ENCODE data around the gene FBN2.

The FBN2 gene

DNA sequence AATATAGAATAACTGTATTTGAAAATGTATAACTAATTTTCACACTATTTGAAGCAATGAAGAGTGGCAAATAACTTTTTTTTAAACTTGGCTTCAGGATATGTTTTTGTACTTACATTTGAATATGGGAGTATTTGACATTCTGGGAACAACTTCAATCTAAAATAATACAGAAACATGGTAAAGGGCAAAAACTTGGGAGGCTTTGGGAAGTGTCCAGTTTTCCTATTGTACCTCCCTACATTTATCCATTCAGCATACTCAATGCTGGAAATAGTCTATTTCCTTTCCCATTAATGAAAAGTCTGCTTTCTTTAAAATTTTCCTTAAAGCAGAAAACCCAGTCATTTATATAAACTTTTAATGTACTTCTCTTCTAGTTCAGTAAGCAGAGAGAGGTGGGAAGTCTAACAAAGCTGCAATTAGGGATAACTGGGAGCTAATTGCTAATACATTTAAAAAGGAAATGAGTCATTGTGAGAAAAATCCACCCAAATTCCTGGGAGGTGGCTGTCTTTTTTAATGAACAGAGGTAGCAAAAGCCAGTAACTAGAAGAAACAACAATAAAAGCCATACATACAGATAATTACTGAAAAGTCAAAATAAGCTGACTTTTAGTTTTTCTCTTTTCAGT lies 128.8 kb downstream of the FBN2 start:
- no peak for DNase-seq (ENCODE audit: low spot score)
- TF ChIP-seq, protein P1, sequence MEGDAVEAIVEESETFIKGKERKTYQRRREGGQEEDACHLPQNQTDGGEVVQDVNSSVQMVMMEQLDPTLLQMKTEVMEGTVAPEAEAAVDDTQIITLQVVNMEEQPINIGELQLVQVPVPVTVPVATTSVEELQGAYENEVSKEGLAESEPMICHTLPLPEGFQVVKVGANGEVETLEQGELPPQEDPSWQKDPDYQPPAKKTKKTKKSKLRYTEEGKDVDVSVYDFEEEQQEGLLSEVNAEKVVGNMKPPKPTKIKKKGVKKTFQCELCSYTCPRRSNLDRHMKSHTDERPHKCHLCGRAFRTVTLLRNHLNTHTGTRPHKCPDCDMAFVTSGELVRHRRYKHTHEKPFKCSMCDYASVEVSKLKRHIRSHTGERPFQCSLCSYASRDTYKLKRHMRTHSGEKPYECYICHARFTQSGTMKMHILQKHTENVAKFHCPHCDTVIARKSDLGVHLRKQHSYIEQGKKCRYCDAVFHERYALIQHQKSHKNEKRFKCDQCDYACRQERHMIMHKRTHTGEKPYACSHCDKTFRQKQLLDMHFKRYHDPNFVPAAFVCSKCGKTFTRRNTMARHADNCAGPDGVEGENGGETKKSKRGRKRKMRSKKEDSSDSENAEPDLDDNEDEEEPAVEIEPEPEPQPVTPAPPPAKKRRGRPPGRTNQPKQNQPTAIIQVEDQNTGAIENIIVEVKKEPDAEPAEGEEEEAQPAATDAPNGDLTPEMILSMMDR (IDR thresholded peaks at IDR 0.05; ENCODE audit: borderline replicate concordance, control extremely low read depth, extremely low read depth, insufficient read depth, missing control alignments) = no peak
- in situ Hi-C loops (cut with MboI; ENCODE audit: low sequenced_read_pairs, unreplicated experiment) = no loop called here

DNA sequence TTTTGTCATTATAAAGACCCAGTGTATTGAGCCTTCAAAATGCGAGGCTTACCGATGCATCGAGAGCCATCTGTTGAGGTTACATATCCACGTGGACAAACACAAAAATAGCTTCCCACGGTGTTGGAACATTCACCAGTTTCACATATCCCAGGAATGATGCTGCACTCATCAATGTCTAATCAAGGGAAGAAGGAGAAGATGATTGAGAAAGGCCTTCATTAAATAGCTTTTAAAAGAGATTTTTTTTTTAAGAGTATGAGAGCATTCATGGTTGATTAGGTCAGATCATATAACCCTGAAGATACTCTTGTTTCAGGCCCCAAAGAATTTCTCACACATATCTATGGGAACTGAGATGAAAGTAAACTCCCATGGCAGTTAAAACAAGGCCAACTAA lies 129.4 kb downstream of the FBN2 start:
- in situ Hi-C loops (cut with MboI; ENCODE audit: low sequenced_read_pairs, unreplicated experiment) = no loop called here
- TF ChIP-seq, protein P1 (IDR thresholded peaks at IDR 0.05; ENCODE audit: borderline replicate concordance, control extremely low read depth, extremely low read depth, insufficient read depth, missing control alignments) = no peak
- DNase-seq (ENCODE audit: low spot score) = peak; percentile 9

DNA sequence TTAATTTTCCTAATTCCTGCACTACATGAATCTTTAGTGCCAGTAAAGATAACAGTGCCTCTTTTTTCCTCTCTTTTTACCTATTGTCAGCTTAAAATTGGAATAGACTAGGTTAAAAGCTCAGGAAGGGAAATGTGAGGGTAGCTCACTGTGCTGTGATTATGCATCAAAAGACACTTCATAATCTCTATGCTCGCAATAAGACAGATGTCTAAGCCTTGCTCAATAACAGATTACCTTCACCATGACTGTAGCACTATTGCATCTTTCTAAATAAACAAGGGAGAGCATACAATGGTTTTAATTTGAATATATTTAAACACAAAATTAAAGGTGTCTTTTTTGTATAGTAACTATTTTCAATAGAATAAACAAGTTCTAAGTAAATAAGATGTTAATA lies 130.1 kb downstream of the FBN2 start:
- TF ChIP-seq, protein P1 (IDR thresholded peaks at IDR 0.05; ENCODE audit: borderline replicate concordance, control extremely low read depth, extremely low read depth, insufficient read depth, missing control alignments) = no peak
- in situ Hi-C loops (cut with MboI; ENCODE audit: low sequenced_read_pairs, unreplicated experiment) = no loop called here
- no peak for DNase-seq (ENCODE audit: low spot score)

DNA sequence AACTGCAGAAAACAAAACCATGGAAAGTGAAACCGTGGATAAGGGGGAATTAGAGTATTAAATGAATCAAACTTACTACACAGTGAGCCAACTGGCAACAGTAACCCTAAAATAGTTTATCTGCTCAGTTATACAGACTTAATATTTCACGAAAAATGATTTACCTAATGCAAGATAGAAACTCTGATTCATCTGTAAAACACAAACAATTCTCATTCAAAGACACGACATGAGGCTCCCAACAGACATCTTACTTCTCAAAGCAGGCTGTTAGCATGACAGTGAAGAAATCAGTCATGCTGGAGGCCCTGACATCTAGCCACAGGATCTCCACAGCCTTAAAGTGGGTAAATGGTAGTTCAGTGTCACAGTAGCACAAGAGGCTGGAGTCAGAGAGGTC lies 131.2 kb downstream of the FBN2 start:
- in situ Hi-C loops (cut with MboI; ENCODE audit: low sequenced_read_pairs, unreplicated experiment) = no loop called here
- TF ChIP-seq, protein P1 (IDR thresholded peaks at IDR 0.05; ENCODE audit: borderline replicate concordance, control extremely low read depth, extremely low read depth, insufficient read depth, missing control alignments) = no peak
- DNase-seq (ENCODE audit: low spot score) = no peak

DNA sequence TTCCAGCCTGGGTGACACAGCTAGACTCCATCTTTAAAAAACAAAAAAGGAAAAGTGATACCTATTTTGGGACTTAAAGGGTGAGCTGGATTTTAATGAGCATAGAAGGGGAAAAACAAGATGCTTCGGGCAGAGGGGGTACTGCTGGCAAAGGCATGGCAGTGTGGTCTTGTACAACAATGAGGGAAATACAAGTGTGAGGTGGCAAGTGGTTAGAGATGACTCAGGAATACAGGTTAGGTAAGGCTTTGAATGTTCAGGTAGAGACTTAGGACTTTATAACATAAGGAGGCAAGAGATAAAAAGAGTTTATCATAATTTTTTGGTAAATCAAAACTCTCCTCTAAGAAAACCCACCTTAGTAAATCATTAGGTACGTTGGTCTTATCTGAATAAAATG lies 132.9 kb downstream of the FBN2 start:
- TF ChIP-seq, protein P1 (IDR thresholded peaks at IDR 0.05; ENCODE audit: borderline replicate concordance, control extremely low read depth, extremely low read depth, insufficient read depth, missing control alignments) = no peak
- in situ Hi-C loops (cut with MboI; ENCODE audit: low sequenced_read_pairs, unreplicated experiment) = no loop called here

DNA sequence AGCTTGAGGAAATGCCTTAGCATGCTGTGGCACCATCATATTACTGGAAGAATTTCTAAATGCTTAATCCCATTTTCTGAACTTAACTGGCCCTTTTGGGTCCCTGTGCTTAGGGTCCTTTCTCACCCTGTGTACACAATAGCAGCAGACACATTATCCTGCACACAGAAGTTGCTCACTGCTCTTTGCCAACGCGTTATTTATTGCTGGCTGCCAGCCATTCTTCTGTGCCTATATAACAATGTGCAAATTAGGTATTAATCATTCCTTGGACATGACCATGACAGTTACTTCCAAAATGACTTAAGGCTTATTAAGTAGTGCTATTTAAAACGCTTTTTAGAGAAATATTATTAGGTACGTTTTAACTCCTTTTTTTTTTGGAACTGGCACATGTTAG lies 134.7 kb downstream of the FBN2 start:
- in situ Hi-C loops (cut with MboI; ENCODE audit: low sequenced_read_pairs, unreplicated experiment) = no loop called here
- no peak for DNase-seq (ENCODE audit: low spot score)
- TF ChIP-seq, protein P1 (IDR thresholded peaks at IDR 0.05; ENCODE audit: borderline replicate concordance, control extremely low read depth, extremely low read depth, insufficient read depth, missing control alignments) = no peak

More for the DNA sequence above, 132.9 kb downstream of the FBN2 start:
- no peak for DNase-seq (ENCODE audit: low spot score)
